NCI-H446 treated with DMSO at 0.1 percent for 48 hours (cell line): ENCODE measurements around the gene LASP1NB.

Source experiments
- DNase-seq: peaks from one replicate; lab custom pipeline; 2025; lab: John Stamatoyannopoulos, UW

LASP1NB gene

DNA sequence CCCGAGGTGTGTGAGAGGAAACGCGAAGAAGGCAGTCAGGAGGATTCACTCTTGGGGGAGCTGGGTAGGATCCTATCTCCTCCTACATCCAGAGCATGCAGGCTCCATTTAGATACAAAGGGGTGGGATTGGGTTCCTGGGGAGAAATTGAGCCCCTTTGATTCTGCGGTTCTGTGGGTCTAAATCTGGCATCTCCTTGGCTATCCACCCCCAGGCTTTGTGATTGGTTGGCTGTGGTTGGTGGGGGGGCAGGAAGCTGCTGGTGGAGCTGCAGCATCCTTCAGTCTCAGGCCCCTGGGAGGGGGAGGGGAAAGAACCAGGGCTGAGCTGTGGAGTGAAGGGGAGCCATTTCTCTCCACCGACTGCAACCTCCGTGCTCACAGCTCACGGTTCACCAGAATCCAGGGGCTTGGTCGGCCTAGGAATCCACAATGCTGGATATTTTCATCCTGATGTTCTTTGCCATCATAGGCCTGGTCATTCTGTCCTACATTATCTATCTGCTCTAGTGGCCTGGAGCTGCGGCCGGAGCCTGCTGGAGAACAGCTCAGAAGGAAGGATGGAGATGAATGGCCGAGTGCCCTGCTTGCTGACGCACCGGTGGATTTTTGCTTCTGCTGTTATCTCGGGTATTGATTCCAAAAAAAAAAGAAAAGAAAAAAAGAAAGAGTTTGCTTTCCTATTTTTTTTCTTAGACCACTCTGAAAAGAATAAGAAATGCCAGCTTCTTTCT, at the start of gene LASP1NB:
LASP1NB (plus strand) TSS at position 352 of the 733 bp plus-strand sequence.
- DNase-seq: no peak

DNA sequence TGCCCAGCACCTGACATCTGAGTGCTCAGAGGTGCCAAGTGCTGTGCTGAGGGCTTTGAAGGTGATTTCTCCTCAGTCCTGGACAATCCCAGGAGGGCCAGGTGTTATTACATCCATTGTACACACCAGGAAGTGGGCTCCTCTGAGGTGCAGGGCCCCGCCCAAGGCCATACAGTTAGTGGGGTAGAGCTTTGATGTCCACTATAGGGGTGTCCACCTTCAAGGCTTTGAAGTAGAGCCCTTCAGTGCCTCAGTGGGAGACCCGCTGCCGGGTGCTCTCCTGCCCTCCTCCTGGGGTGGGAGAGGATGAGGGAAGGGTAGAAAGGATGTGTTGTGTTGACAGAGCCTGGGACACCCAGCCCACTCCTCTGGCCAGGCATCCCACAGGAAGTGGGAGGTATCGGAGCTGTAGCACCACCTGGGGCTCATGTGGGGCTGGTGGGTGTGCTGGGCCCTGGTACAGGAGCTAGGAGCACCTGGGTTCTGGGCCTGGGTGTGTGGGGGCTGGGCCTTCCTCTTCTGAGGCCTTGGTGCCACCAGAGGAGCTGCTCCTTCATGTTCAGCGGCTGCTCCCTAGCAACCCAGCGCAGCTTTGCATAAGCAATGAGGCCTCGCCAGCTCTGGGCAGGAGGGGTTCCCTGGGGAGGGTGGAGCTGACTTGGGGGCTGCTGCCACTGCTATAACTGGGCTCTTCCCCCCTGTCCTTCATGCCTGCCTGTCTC, 48.1 kb upstream of the LASP1NB start:
- no peak for DNase-seq

DNA sequence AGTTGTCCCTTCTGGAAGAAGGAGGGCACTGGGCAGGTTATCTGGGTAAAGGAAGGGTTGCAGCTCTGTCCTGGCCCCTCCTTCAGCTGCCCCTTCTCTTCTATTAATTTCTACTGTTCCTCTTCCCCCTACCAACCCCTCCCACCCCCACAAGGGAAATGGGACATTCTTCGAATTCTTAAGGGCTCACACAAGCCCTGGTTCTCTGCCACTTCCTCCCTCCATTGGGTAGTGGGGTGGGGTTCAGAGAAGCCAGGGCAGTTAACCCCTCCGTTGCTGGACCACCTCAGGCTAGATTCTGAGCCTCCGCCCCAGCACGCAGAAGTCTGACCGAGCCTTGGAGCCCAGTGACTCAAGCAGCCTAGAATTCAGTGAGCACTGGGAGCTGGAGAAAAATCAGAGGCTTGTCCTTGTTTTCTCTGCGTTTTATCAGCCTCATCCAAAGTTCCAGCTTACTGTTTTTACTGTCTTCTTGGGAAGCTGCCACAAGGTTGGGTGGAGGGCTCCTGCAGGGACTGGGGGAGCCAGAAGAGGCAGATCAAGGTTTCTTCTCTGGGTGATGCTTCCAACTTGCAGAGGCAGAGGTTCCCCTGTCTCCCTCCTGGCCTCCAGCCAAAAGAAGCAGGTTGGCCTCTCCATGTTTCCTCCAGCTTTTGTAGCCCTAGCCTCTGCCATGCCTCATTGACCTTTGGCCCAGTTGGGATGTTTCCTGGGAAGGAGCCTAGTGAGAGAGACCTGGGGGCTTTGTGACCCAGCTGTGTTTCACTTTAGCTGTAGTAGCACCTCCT, 45.3 kb upstream of the LASP1NB start:
- no peak for DNase-seq

DNA sequence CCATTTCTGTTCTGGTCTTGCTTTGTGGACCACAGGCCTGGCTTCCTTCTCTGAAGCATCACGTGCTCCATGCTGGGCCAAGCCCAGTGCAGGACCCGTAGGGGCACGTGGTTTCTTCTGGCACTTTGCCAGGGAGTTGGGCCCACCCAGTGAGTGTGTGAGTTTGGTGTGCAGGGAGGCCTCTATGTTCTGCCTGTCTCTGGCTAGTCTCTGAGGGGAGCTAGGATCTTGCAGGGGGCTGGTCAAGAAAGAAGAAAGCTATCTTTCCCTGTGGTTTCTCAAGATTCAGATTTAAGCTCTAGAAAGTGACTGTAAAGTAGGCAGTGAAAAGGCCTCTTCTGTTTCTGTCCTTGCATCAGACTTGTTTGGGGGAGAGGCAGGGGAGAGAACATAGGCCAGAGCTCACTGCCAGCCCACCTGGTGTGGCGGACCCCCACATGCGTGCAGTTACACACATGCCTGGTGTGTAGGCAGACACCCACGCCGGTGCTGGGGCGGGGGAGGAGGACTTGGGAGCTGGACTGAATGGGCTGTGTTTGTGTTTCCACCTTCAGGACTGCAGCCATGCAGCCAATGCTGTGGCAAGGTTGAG, 43.7 kb upstream of the LASP1NB start:
- no peak for DNase-seq

DNA sequence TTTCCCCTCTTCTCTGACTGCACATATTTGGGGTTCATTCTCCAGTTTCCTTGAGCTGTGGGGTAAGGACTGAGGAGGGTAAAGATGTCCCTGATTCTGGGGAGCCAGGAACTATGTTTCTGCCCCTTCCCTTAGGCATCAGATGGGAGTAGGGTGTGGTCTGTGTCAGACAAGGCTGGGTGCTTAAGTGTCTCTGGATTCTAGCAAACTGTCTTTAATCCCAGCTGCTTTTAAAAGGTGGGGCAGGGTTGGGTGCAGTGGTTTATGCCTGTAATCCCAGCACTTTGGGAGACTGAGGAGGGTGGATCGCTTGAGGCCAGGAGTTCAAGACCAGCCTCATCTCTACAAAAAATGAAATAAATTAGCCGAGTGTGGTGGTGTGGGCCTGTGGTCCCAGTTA, 42.5 kb upstream of the LASP1NB start:
- DNase-seq: no peak

DNA sequence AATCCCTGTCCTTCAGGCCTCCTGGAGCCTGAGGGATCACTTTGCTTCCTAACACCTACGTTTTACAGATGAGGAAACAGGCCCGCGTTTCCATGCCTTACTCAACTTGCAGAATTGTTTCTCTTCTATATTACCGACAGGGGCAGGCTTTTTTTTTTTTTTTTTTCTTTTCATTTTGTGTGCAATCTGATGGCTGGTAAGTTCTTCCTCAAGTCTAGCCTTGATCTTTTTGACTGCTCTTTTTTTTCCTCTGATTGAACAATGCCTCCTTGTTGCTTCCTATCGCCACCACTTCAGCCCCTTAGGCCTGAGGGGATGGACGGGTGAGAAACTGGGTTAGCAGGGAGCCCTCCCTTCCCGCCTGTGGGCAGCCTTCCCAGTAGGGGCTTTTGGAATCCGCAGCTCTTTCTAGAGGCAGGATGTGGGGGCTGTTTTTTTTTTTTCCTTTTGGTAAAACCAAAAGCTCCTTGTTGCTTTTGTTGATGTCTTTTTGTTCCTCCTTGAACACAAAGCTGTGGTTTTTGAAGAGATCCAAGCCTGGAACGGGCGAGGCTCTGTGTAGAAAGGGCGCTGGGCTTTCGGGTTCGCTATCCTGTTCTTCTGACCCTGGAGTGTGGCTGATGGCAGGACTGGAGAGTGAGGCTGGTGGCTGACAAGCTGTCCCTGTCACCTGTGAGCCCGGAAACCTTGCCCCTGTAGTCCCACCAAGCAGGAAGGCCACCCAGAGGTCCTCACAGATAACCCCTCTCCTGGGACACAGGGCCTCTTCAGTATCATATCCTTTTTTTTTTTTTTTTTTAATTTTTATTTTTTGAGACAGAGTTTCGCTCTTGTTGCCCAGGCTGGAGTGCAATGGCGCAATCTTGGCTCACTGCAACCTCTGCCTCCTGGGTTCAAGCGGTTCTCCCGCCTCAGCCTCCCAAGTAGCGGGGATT, 41.6 kb upstream of the LASP1NB start:
- no peak for DNase-seq

GRCh38 chr17:38885044-38885727, 40.2 kb upstream of the LASP1NB start:
- DNase-seq: no peak

DNA sequence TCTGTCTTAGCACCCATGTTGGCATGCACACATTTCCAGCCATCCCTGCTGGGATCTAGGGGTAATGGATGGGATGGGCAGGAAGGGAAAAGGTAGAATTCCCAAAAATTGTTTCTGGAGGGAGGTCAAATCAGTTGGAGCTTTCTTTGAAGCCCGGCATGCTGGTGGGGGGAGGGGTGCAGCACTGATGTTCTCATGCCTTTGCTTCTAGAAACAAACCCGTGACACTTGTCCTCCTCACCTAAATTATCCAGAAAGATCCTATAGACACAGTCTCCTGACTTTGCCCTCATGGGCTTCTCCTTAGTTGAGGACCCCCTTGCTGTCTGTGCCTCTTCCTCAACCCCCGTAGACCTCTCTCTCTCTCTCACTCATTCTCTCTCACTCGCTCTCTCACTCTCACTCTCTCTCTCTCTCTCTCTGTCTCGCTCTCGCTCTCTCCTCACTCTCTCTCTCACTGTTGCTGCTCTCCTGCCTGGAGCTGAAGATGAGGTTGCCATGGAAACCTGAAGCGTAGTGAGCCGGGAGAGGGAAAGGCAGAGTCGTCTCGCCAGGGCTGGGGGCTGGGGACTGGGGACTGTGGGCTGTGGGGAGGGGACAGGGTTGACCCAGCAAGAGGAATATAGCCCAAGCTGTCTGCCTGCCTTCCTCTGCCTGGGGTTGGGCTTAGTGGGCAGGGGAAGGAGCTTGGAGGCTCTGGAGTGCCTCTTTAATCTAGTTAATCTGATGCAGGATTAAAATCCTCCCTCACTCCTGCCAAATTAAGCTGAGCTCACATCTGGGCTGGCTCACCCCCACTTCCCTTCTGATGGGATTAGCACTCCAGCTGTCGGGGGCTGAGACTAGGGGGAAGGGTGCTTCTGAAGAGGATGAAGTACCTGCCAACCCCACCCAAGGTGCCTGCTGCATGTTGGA, 39.4 kb upstream of the LASP1NB start:
- no peak for DNase-seq

GRCh38 chr17:38886643-38887010, 38.8 kb upstream of the LASP1NB start:
- DNase-seq: no peak

GRCh38 chr17:38888842-38889241, 36.6 kb upstream of the LASP1NB start:
- DNase-seq: no peak

- DNase-seq: no peak
Observed at GRCh38 chr17:38889745-38890409, 35.5 kb upstream of the LASP1NB start.

DNA sequence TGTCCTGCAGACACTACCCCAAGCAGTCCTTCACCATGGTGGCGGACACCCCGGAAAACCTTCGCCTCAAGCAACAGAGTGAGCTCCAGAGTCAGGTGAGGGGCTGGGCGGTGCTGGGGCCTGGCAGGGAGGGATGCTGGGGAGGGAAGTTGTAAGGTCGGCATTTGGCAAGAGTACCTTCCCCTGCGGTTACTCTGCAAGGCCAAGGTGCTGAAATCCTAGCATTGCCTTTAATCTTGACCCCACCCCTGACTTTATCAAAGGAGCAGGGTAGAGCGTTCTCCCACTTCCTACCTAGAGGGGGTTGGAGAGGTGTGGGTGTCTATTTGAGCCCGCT, 35.0 kb upstream of the LASP1NB start:
- DNase-seq: no peak

DNA sequence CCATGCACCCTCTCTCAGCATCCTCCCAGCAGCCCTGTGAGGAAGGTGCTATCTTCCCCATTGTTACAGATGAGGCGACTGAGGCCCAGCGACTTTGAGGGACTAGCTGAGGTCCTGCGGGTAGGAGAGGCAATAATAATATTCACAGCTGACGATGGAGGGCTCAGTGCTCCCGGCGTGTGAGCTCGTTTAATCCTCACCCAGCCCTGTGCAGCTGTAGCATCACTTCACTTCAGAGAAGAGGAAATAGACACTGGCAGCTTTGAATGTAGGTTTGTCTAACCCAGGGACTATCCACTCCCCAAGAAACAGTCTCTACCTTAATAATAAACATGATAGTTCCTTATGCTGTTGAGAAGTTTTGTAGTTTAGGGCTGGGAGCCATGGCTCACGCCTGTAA, 34.0 kb upstream of the LASP1NB start:
- DNase-seq: no peak

DNA sequence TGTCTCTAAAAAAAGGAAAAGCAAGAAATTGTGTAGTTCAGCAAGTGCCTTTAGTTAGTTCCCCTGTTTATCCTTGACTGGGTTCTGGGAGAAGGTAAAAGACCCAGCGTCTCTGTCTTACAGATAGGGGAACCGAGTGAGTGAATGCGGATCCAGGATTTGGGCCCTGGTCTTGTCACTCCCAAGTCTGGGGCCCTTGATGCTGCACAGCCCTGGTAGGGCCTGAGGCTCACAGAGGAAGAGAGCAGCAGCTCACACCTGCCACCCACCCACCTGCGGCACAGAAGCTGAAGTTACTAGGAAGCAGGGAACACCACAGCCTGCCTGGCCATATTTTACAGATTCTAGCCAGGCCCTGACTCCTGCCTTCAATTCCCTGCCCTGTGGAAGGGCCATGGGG, 33.3 kb upstream of the LASP1NB start:
- no peak for DNase-seq

DNA sequence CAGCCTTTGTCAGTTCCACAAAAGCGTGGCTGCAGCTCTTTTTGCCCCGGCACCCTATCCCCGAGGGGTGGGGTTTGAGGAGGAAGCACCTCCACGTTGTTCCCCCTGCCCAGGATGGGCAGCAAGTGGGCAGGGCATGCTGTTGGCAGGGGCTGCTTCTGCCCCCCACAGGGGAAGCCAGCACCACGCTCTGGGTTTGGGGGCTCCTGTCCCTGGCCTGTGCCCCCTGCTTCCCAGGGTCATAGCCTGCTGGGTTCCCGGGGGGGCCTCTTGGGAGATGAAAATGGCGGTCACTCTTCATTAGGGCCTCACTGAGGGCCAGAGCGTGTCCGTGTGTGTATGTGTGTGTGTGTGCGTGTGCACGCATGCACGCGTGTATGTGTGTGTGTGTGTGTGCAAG, 32.8 kb upstream of the LASP1NB start:
- no peak for DNase-seq

DNA sequence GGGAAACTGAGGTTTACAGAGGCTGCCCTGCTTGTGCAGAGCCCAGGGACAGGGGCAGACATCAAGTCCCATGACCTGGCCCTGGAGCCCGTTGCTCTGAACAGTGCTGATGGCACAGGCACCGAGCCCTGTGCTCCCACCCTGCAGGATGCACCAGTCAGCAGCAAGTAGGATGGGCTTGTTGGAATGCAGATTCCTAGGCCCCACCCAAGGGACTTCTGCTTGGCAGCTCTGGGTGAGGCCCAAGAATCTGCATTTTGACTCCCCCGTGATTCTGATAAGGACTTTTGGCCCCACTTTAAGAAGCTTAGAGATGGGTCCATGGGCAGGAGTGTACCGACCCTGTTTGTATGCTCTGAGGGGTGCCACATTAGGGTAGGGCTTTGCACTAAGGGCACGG, 32.3 kb upstream of the LASP1NB start:
- DNase-seq: no peak

DNA sequence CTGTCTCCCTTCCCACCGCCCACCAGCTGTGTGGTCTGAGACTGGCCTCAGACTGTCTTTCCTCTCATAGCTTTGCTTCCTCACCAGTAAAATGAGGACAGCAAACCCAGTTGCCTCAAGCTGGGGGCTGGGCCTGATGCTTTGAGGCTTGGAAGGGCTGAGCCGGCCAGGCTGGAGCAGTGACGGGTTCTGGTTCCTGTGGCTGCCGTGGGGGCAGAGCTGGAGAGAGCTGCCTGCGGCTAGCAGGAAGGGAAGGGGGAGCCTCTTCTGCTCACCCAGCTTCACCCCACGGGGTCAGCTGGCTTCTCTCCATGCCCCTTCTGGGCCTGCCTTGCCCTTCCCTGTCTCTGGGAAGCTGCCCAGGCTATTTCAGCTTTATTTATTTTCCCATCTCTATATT, 31.8 kb upstream of the LASP1NB start:
- DNase-seq: no peak

- no peak for DNase-seq
Observed at GRCh38 chr17:38894276-38894675, 31.1 kb upstream of the LASP1NB start.

GRCh38 chr17:38896346-38896954, 29.0 kb upstream of the LASP1NB start:
- no peak for DNase-seq
